LNCAP (cell line): Measurements from ENCODE around the gene PLSCR4.
A peak's percentile ranks its signal among the peaks of the same experiment; 100 is the strongest.

Experiments
- TF ChIP-seq, protein P1 (sequence below): fragments of 450-650 bp; IDR thresholded peaks from 2 replicates; pipeline ENCODE4 v1.5.1; 2017; ENCODE audit warnings: mild to moderate bottlenecking

Gene PLSCR4

DNA sequence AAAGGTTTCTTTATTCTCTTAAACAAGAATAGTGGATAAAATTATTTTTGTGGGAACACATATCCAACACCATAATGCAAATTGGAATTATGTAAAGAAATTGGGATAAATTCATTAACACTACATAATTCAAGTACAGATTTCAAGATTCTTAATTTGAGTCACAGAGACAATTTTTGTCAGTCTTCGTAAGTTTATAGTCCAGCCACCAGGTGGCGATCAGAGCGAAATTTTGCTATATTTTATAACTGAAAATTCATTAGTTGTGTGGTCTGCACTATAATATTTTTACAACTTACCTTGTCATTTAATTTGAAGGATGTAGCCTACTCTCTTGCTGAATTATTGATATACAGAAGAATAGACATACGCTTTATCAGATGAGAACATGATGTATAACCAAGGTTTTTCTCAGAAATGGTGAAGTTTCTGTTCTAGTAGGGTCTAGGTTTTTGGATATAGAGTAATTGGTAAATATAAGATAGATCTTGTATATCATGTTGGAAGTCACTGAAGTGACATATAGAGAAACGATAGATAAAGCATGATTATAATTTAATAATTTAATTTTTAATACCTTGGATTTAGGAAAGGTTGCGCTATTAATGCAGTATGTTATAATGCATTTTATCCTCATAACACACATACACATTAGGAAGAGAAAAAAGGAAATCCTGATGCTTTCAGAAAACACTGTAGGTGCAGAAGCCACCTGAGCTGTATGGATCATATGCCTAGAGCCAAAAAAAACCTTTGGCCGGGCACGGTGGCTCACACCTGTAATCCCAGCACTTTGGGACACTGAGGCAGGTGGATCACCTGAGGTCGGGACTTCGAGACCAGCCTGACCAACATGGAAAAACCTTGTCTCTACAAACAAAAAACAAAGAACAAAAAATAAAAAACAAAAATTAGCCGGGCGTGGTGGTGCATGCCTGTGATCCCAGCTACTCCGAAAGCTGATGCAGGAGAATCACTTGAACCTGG lies 31.7 kb downstream of the PLSCR4 start:
- TF ChIP-seq, protein P1, sequence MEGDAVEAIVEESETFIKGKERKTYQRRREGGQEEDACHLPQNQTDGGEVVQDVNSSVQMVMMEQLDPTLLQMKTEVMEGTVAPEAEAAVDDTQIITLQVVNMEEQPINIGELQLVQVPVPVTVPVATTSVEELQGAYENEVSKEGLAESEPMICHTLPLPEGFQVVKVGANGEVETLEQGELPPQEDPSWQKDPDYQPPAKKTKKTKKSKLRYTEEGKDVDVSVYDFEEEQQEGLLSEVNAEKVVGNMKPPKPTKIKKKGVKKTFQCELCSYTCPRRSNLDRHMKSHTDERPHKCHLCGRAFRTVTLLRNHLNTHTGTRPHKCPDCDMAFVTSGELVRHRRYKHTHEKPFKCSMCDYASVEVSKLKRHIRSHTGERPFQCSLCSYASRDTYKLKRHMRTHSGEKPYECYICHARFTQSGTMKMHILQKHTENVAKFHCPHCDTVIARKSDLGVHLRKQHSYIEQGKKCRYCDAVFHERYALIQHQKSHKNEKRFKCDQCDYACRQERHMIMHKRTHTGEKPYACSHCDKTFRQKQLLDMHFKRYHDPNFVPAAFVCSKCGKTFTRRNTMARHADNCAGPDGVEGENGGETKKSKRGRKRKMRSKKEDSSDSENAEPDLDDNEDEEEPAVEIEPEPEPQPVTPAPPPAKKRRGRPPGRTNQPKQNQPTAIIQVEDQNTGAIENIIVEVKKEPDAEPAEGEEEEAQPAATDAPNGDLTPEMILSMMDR: peak; percentile 70

- TF ChIP-seq, protein P1: no peak
These were observed 33.6 kb downstream of the PLSCR4 start for GRCh38 chr3:146217324-146217723.

DNA sequence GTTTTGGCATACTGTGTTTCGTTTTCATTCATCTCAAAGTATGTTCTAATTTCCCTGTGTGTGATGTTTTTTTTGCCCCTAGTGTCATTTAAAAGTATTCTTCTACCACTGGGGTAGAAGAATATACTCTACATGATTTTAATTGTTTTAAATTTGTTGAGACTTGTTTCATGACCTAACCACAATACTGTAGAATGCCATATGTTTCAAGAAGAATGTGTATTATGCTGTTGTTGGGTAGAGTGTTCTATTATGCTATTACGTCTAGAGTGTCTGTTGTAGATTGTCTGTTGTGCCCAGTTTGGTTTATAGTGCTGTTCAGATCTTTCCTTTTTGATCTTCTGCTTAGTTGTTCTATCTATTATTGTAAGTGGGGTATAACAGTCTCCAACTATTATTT lies 36.4 kb downstream of the PLSCR4 start:
- TF ChIP-seq, protein P1: no peak

DNA sequence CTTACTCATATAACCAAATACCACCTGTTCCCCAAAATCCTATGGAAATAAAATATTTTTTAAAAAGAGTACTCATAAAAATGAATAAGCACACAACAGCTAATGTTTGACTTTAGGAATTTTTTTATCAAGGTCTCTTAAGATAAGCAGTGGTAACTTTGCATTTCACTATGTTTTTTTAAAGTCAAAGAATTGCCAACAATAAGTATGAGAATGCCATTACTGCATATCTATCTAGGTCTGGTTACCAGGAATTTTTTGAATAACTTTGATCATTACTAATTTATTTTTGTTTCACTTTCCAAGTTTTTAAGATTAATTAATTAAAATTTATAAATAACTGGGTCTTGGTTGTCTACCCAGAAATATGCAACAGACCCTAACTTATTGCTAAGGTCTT lies 41.5 kb downstream of the PLSCR4 start:
- TF ChIP-seq, protein P1: no peak

DNA sequence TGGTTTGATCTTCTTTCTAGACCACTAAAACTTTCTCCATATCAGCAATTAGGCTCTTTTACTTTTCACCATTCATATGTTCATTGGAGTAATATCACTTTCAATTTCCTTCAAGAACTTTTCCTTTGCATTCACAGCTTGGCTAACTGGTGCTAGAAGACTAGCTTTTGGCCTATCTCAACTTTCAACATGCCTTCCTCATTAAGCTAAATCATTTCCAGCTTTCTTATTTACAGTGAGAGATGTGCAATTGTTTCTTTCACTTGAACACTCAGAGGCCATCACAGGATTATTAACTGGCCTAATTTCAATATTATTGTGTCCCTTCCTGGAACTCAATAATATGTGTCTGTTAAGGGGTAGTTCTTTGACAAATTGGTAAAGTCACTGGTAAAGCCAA lies 47.1 kb downstream of the PLSCR4 start:
- TF ChIP-seq, protein P1: no peak

DNA sequence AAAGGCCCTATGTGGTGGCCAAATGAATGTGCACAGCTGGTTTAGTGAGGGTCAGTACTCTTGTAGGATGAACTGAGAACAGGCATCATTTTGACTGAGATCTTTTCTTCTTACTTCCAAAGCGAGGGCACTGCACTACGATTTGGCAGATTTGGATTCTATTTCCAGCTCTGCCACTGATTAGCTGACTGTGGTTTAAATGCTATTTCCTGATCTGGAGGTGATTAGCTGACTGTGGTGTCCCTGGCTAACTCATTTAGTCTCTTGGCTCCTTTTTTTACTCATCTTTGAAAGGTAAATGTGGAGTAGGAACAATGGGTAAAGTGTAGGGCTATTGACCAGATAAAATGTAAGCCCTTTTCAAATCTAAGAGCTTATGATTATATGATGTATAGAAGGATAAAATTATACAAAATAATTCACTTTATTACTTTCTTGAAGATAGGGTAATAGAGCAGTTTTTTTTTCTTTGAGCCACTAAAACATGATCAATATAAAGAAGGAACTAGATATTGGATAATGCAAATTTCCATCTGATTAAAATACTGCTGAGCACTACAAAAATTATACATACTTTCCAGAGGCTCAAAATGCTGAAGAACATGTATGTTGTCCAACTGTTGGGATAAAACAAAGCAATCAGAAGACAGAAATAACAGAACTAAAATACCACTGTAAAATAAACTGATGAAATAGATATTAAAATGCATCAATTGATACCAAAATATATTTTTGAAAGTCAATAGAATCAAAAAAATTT lies 50.3 kb downstream of the PLSCR4 start:
- TF ChIP-seq, protein P1: no peak

- TF ChIP-seq, protein P1: no peak
These were observed 51.1 kb downstream of the PLSCR4 start for GRCh38 chr3:146199762-146200161.
